H9 (cell line): ENCODE data around the gene GABRR3. TPM values are rescaled to one million over a fixed set of nuclear protein-coding genes. Genes with fewer than 3 reads are reported as not detected.

ENCODE experiments used
- DNase-seq: peaks from one replicate; pipeline ENCODE4 v3.0.0-alpha.2; 2017
- H2AFZ ChIP-seq: one replicate; pipeline ENCODE4 v1.6.1; 2013; ENCODE audit warnings: mild to moderate bottlenecking, low read length, control low read depth, moderate library complexity
- H2AK5ac ChIP-seq: 2 replicates; pipeline ENCODE4 v1.6.1; 2013; ENCODE audit warnings: low read length, control low read depth, mixed read lengths; ENCODE audit not compliant: insufficient read length
- H2BK120ac ChIP-seq: one replicate; pipeline ENCODE4 v1.6.1; 2013; ENCODE audit warnings: low read depth, mild to moderate bottlenecking, low read length, control low read depth, inconsistent platforms; ENCODE audit not compliant: poor library complexity, severe bottlenecking
- H2BK12ac ChIP-seq: 2 replicates; pipeline ENCODE4 v1.6.1; 2013; ENCODE audit warnings: low read length, control low read depth, mixed read lengths, low read depth; ENCODE audit not compliant: insufficient read length
- H2BK15ac ChIP-seq: 2 replicates; pipeline ENCODE4 v1.6.1; 2013; ENCODE audit warnings: low read depth, low read length, control low read depth
- H2BK20ac ChIP-seq: one replicate; pipeline ENCODE4 v1.6.1; 2013; ENCODE audit warnings: low read depth, mild to moderate bottlenecking, low read length, control low read depth, inconsistent platforms; ENCODE audit not compliant: poor library complexity, severe bottlenecking
- H2BK5ac ChIP-seq: 2 replicates; pipeline ENCODE4 v1.6.1; 2013; ENCODE audit warnings: low read length, control low read depth, mixed read lengths; ENCODE audit not compliant: insufficient read length
- H3K14ac ChIP-seq: 2 replicates; pipeline ENCODE4 v1.6.1; 2013; ENCODE audit warnings: low read length, control low read depth; ENCODE audit not compliant: insufficient read depth
- H3K18ac ChIP-seq: 2 replicates; pipeline ENCODE4 v1.6.1; 2013; ENCODE audit warnings: low read depth, mild to moderate bottlenecking, mixed read lengths, low read length, control low read depth; ENCODE audit not compliant: insufficient read length
- H3K23ac ChIP-seq: 2 replicates; pipeline ENCODE4 v1.6.1; 2013; ENCODE audit warnings: low read length, control low read depth, mixed read lengths, low read depth; ENCODE audit not compliant: insufficient read length
- H3K23me2 ChIP-seq: 2 replicates; pipeline ENCODE4 v1.6.1; 2013; ENCODE audit warnings: low read depth, mild to moderate bottlenecking, mixed read lengths, low read length, control low read depth; ENCODE audit not compliant: insufficient read length, poor library complexity, severe bottlenecking
- H3K27ac ChIP-seq: 2 replicates; pipeline ENCODE4 v1.5.1; 2013; ENCODE audit warnings: low read length, control low read depth, mixed read lengths, low read depth; ENCODE audit not compliant: insufficient read length
- H3K27me3 ChIP-seq: 2 replicates; pipeline ENCODE4 v1.6.1; 2013; ENCODE audit warnings: low read length, control low read depth, inconsistent platforms; ENCODE audit not compliant: insufficient read depth
- H3K4ac ChIP-seq: 2 replicates; pipeline ENCODE4 v1.6.1; 2013; ENCODE audit warnings: low read depth, mild to moderate bottlenecking, control low read depth, inconsistent platforms, low read length, moderate library complexity
- H3K4me1 ChIP-seq: 2 replicates; pipeline ENCODE4 v1.6.1; 2013; ENCODE audit warnings: low read length, control low read depth, inconsistent platforms; ENCODE audit not compliant: insufficient read depth
- H3K4me2 ChIP-seq: 2 replicates; pipeline ENCODE4 v1.6.1; 2013; ENCODE audit warnings: low read length, control low read depth, mixed read lengths; ENCODE audit not compliant: insufficient read length, insufficient read depth
- H3K56ac ChIP-seq: 2 replicates; pipeline ENCODE4 v1.6.1; 2013; ENCODE audit warnings: low read depth, mild to moderate bottlenecking, mixed read lengths, low read length, control low read depth; ENCODE audit not compliant: insufficient read length
- H3K79me1 ChIP-seq: 2 replicates; pipeline ENCODE4 v1.6.1; 2013; ENCODE audit warnings: low read depth, mild to moderate bottlenecking, moderate library complexity, low read length, control low read depth, inconsistent platforms; ENCODE audit not compliant: insufficient read depth, poor library complexity, severe bottlenecking
- H3K79me2 ChIP-seq: 2 replicates; pipeline ENCODE4 v1.6.1; 2013; ENCODE audit warnings: low read length, control low read depth, inconsistent platforms; ENCODE audit not compliant: insufficient read depth
- H3K9ac ChIP-seq: 2 replicates; pipeline ENCODE4 v1.6.1; 2013; ENCODE audit warnings: low read length, control low read depth, mixed read lengths; ENCODE audit not compliant: insufficient read length; ENCODE audit errors: extremely low read depth
- H3K9me3 ChIP-seq: one replicate; pipeline ENCODE4 v1.6.1; 2013; ENCODE audit warnings: low read depth, low read length, inconsistent platforms; ENCODE audit not compliant: control insufficient read depth
- H3T11ph ChIP-seq: one replicate; pipeline ENCODE4 v1.6.1; 2013; ENCODE audit warnings: mild to moderate bottlenecking, low read length, control low read depth, inconsistent platforms
- H4K20me1 ChIP-seq: one replicate; pipeline ENCODE4 v1.6.1; 2013; ENCODE audit not compliant: control insufficient read depth, insufficient read length, insufficient read depth
- H4K5ac ChIP-seq: 2 replicates; pipeline ENCODE4 v1.6.1; 2013; ENCODE audit warnings: low read depth, mild to moderate bottlenecking, mixed read lengths, low read length, control low read depth; ENCODE audit not compliant: insufficient read length
- H4K8ac ChIP-seq: replicated peaks from 2 replicates; pipeline ENCODE4 v1.6.1; 2013; ENCODE audit warnings: low read length, control low read depth, mixed read lengths, low read depth; ENCODE audit not compliant: insufficient read length
- H4K91ac ChIP-seq: 2 replicates; pipeline ENCODE4 v1.6.1; 2013; ENCODE audit warnings: low read depth, mild to moderate bottlenecking, moderate library complexity, mixed read lengths, low read length, control low read depth; ENCODE audit not compliant: insufficient read length
- H3K27ac Mint-ChIP-seq, 3 experiments: 2 replicates in 2 of 3; 3 replicates in 1 of 3; pipeline ENCODE4 v1.8.0; 2020 to 2021; ENCODE audit warnings: mixed read lengths in 3 of 3, mild to moderate bottlenecking in 1 of 3, moderate library complexity in 1 of 3
- H3K27me3 Mint-ChIP-seq: 2 replicates; pipeline ENCODE4 v1.8.0; 2021; ENCODE audit warnings: low read depth, mild to moderate bottlenecking, moderate library complexity, mixed read lengths
- H3K36me3 Mint-ChIP-seq, 3 experiments: 2 replicates in 2 of 3; 3 replicates in 1 of 3; pipeline ENCODE4 v1.8.0; 2020 to 2021; ENCODE audit warnings: low read depth in 3 of 3, mixed read lengths in 3 of 3; ENCODE audit not compliant: insufficient read depth in 1 of 3
- H3K4me1 Mint-ChIP-seq, 2 experiments: 2 replicates each; pipeline ENCODE4 v1.8.0; 2020; ENCODE audit warnings: mixed read lengths in 2 of 2
- H3K4me3 Mint-ChIP-seq, 2 experiments: 2 replicates in 1 of 2; 3 replicates in 1 of 2; pipeline ENCODE4 v1.8.0; 2020 to 2021; ENCODE audit warnings: mild to moderate bottlenecking in 2 of 2, mixed read lengths in 2 of 2, moderate library complexity in 1 of 2
- H3K9me3 Mint-ChIP-seq, 2 experiments: 2 replicates in 1 of 2; 3 replicates in 1 of 2; pipeline ENCODE4 v1.8.0; 2020; ENCODE audit warnings: mild to moderate bottlenecking in 2 of 2, mixed read lengths in 2 of 2, moderate library complexity in 1 of 2
- WGBS: extraction: QIAGEN DNeasy Blood & Tissue Kit; methylation state at CpG from one replicate; pipeline ENCODE4 v1.1.7; 2013; ENCODE audit warnings: missing lambda C conversion rate, low lambda C conversion rate, mixed read lengths; ENCODE audit not compliant: insufficient read length; ENCODE audit errors: extremely low coverage; 5-methylcytosine and 5-hydroxymethylcytosine counted together
- total RNA-seq: library from RNA; stranded (reverse); gene quantifications from 2 replicates; pipeline ENCODE4 v1.2.1, GENCODE V29; 2021
- TF ChIP-seq, protein P1 (sequence below): fragments of 200-600 bp; sonication (generic); conservative IDR thresholded peaks from 3 replicates; pipeline ENCODE4 v1.8.0; 2021; ENCODE audit warnings: antibody characterized with exemption, mild to moderate bottlenecking

The GABRR3 gene
- total RNA-seq, 1 experiment from 2014 or later = not detected

DNA sequence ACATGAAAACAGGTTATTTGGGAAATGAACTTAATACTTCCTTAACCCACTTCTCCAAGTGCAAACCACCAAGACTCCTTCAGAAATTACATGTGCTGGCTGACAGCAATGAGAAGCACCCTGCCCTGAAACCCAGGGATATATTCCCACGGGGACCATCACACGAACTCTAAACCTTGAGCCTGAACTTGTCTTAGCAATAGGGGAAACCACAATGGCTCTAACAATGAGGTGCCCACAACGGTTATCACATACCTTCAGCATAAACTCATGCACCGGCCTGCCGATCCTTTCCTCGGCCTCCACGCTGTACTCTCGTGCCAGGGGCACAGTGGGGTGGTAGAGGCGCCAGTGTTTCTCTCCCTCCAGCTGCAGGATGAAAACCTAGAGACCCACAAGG is 76.3 kb downstream of the GABRR3 start:
- no peaks in the 10 kb centered on the region for H3K79me1 ChIP-seq
- H3K9me3 Mint-ChIP-seq = no peaks in the 10 kb centered on the region
- H4K20me1 ChIP-seq = no peaks in the 10 kb centered on the region
- no peak overlapping the region for H3K4me2 ChIP-seq
- no CpG with 5 or more reads among the region's 9 CpGs for WGBS
- peaks cover 0 to 2% of the 10 kb centered on the region in 2 experiments; a peak in 1 of 4 replicates for H3K4me1 Mint-ChIP-seq
- H3K14ac ChIP-seq = no peak overlapping the region
- no peak for DNase-seq
- H3K27me3 ChIP-seq = no peaks in the 10 kb centered on the region
- H3K27me3 Mint-ChIP-seq = no peaks in the 10 kb centered on the region
- peaks cover 3% of the 10 kb centered on the region for H3K79me2 ChIP-seq
- no peaks in the 10 kb centered on the region for H3K23me2 ChIP-seq
- H3K4me3 Mint-ChIP-seq = no peak overlapping the region
- no peak overlapping the region for H3K23ac ChIP-seq
- no peak overlapping the region for H4K8ac ChIP-seq
- no peaks in the 10 kb centered on the region for H3K9me3 ChIP-seq
- H3K56ac ChIP-seq = no peak overlapping the region
- H3K36me3 Mint-ChIP-seq = peaks cover 0 to 8% (median 2%) of the 10 kb centered on the region in 3 experiments; a peak in 3 of 7 replicates
- H2AK5ac ChIP-seq = no peak overlapping the region
- no peak overlapping the region for H2AFZ ChIP-seq
- no peaks in the 10 kb centered on the region for H3K4me1 ChIP-seq
- H3K27ac ChIP-seq = no peak overlapping the region
- no peak overlapping the region for H2BK5ac ChIP-seq
- H4K5ac ChIP-seq = no peak overlapping the region
- no peak overlapping the region for H3K9ac ChIP-seq
- H4K91ac ChIP-seq = no peak overlapping the region
- H2BK120ac ChIP-seq = no peak overlapping the region
- no peak overlapping the region for H3K4ac ChIP-seq
- H3K27ac Mint-ChIP-seq = peak overlapping the region in 1 of 3 experiments; percentile 81; a peak in 2 of 7 replicates
- H2BK15ac ChIP-seq = no peak overlapping the region
- no peak overlapping the region for H3T11ph ChIP-seq
- H3K18ac ChIP-seq = no peak overlapping the region
- no peak overlapping the region for H2BK20ac ChIP-seq
- no peak overlapping the region for H2BK12ac ChIP-seq
- TF ChIP-seq, protein P1, sequence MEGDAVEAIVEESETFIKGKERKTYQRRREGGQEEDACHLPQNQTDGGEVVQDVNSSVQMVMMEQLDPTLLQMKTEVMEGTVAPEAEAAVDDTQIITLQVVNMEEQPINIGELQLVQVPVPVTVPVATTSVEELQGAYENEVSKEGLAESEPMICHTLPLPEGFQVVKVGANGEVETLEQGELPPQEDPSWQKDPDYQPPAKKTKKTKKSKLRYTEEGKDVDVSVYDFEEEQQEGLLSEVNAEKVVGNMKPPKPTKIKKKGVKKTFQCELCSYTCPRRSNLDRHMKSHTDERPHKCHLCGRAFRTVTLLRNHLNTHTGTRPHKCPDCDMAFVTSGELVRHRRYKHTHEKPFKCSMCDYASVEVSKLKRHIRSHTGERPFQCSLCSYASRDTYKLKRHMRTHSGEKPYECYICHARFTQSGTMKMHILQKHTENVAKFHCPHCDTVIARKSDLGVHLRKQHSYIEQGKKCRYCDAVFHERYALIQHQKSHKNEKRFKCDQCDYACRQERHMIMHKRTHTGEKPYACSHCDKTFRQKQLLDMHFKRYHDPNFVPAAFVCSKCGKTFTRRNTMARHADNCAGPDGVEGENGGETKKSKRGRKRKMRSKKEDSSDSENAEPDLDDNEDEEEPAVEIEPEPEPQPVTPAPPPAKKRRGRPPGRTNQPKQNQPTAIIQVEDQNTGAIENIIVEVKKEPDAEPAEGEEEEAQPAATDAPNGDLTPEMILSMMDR = no peak
